Type B pancreatic cell (in vitro differentiated cells): Measurements from ENCODE around the gene KIF26A. TPM values are rescaled to one million over a fixed set of nuclear protein-coding genes. Genes with fewer than 3 reads are reported as not detected.
"Not testable (repeated sequence)": the region's sequence is repeated elsewhere in the genome, so short reads cannot be mapped to it uniquely, and the experiment has no call there.

Experiments
- DNase-seq: peaks from one replicate; pipeline ENCODE4 v3.0.0; 2021; ENCODE audit warnings: mixed read lengths; ENCODE audit not compliant: unreplicated experiment; ENCODE audit errors: extremely low spot score
- H3K27ac Mint-ChIP-seq: 2 replicates; pipeline ENCODE4 v1.8.0; 2021; ENCODE audit warnings: mild to moderate bottlenecking, mixed read lengths
- H3K27me3 Mint-ChIP-seq: 2 replicates; pipeline ENCODE4 v1.8.0; 2021; ENCODE audit warnings: mixed read lengths
- H3K36me3 Mint-ChIP-seq: 2 replicates; pipeline ENCODE4 v1.8.0; 2021; ENCODE audit warnings: mixed read lengths
- H3K4me1 Mint-ChIP-seq: one replicate; pipeline ENCODE4 v1.8.0; 2021; ENCODE audit warnings: mixed read lengths; ENCODE audit not compliant: unreplicated experiment
- H3K4me3 Mint-ChIP-seq: 2 replicates; pipeline ENCODE4 v1.8.0; 2021; ENCODE audit warnings: mild to moderate bottlenecking, mixed read lengths
- H3K9me3 Mint-ChIP-seq: 2 replicates; pipeline ENCODE4 v1.8.0; 2021; ENCODE audit warnings: mixed read lengths
- total RNA-seq: library from RNA; stranded (reverse); gene quantifications from 2 replicates; pipeline ENCODE4 v1.2.1, GENCODE V29; 2021; ENCODE audit warnings: low replicate concordance
- TF ChIP-seq, protein P1 (sequence below): fragments of 200-600 bp; sonication (generic); conservative IDR thresholded peaks from 2 replicates; pipeline ENCODE4 v1.5.0; 2021; ENCODE audit warnings: antibody characterized with exemption, mild to moderate bottlenecking

Gene KIF26A
- total RNA-seq, 1 donor from 2014 or later, result 23.4 TPM

GRCh38 chr14:104223101-104224041 is 85.0 kb downstream of the KIF26A start:
- Mint-ChIP-seq H3K36me3 (no peaks in the 10 kb centered on the region), H3K27ac (no peak overlapping the region), H3K4me1 (peaks cover 17% of the 10 kb centered on the region), H3K9me3 (no peaks in the 10 kb centered on the region), H3K27me3 (peaks cover 8% of the 10 kb centered on the region), H3K4me3 (peak overlapping the region; percentile 69)
- DNase-seq, result no peak
- TF ChIP-seq, protein P1, sequence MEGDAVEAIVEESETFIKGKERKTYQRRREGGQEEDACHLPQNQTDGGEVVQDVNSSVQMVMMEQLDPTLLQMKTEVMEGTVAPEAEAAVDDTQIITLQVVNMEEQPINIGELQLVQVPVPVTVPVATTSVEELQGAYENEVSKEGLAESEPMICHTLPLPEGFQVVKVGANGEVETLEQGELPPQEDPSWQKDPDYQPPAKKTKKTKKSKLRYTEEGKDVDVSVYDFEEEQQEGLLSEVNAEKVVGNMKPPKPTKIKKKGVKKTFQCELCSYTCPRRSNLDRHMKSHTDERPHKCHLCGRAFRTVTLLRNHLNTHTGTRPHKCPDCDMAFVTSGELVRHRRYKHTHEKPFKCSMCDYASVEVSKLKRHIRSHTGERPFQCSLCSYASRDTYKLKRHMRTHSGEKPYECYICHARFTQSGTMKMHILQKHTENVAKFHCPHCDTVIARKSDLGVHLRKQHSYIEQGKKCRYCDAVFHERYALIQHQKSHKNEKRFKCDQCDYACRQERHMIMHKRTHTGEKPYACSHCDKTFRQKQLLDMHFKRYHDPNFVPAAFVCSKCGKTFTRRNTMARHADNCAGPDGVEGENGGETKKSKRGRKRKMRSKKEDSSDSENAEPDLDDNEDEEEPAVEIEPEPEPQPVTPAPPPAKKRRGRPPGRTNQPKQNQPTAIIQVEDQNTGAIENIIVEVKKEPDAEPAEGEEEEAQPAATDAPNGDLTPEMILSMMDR, result no peak

GRCh38 chr14:104224131-104224505 is 85.7 kb downstream of the KIF26A start:
- Mint-ChIP-seq H3K4me1 (peaks cover 17% of the 10 kb centered on the region), H3K4me3 (peak overlapping the region; percentile 69), H3K27me3 (peaks cover 5% of the 10 kb centered on the region), H3K27ac (no peak overlapping the region), H3K36me3 (no peaks in the 10 kb centered on the region), H3K9me3 (no peaks in the 10 kb centered on the region)
- TF ChIP-seq, protein P1, result no peak
- DNase-seq, result no peak

- no peak for DNase-seq
- H3K9me3 Mint-ChIP-seq, result no peaks in the 10 kb centered on the region
- peaks cover 5% of the 10 kb centered on the region for H3K27me3 Mint-ChIP-seq
- peaks cover 17% of the 10 kb centered on the region for H3K4me1 Mint-ChIP-seq
- TF ChIP-seq, protein P1, result peak; percentile 69
- H3K4me3 Mint-ChIP-seq, result no peak overlapping the region
- no peaks in the 10 kb centered on the region for H3K36me3 Mint-ChIP-seq
- peak overlapping the region; percentile 67 for H3K27ac Mint-ChIP-seq
These were observed 86.3 kb downstream of the KIF26A start for GRCh38 chr14:104224506-104225277.

- Mint-ChIP-seq H3K27ac (peak overlapping the region; percentile 67), H3K4me1 (peaks cover 20% of the 10 kb centered on the region)
- H3K27me3 Mint-ChIP-seq, H3K9me3 Mint-ChIP-seq, H3K36me3 Mint-ChIP-seq, DNase-seq, H3K4me3 Mint-ChIP-seq: not testable (repeated sequence)
These were observed 87.1 kb downstream of the KIF26A start for GRCh38 chr14:104225278-104226190.

DNA sequence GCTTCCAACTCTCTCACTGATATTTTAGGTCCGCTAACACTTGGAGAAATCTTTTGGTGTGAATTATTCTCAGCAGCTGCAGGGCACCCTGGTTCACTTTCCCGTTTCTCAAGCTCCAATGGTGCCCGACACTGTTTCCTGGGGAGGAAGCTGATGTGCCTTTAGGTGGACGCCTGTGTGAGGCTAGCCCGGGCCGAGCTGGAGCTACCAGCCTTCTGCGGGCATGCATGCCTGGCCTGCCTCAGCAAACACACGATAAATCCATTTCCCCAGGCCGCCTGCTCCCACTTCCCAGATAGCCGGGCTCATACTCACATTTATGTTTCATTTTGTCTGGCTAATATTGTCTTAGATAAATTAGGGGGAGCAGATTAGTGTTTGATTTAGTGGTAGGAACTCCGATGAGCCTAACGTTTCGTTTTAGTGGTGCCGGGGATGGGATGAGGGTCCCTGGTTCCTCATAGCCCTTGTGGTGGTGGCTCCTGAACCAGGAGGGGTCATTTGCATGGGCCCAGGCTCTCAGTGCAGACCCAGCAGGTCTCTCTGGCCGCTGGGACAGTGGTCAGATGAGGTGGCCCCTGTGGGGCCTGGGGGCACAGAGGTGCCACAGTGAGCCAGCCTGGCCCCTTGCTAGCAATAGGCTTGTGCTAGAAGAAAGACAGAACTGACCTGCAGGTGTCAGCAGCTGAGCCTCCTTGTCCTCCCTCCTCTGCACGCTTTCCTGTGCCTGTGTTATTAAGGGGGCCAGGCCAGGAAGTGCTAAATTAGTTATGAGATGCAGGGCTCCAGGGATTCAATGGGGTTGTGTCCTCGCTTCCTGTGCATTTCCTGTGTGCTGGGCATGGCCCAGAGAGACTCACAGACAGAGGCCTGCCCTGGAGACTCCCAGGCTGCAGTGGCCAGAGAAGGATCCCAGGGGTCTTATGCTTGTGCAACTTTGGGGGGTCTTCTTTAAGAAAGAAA is 88.3 kb downstream of the KIF26A start:
- H3K27ac Mint-ChIP-seq, result peak overlapping the region; percentile 53
- no peaks in the 10 kb centered on the region for H3K36me3 Mint-ChIP-seq
- peaks cover 21% of the 10 kb centered on the region for H3K4me1 Mint-ChIP-seq
- H3K27me3 Mint-ChIP-seq, result peaks cover 3% of the 10 kb centered on the region
- DNase-seq, result no peak
- TF ChIP-seq, protein P1, result no peak
- H3K9me3 Mint-ChIP-seq, result no peaks in the 10 kb centered on the region
- no peak overlapping the region for H3K4me3 Mint-ChIP-seq
